Mucosa of rectum (tissue), 2 donors: ENCODE results near the gene DOCK1.

ENCODE experiments used
- H3K27ac ChIP-seq, 2 donors: one replicate each; pipeline ENCODE4 v1.7.0; 2013; ENCODE audit warnings: inconsistent platforms in 2 of 2, low read depth in 2 of 2, low read length in 2 of 2
- H3K27me3 ChIP-seq, 2 donors: one replicate each; pipeline ENCODE4 v1.7.0; 2013; ENCODE audit warnings: low read length in 2 of 2; ENCODE audit not compliant: control insufficient read depth in 2 of 2, insufficient read depth in 2 of 2
- H3K36me3 ChIP-seq, 2 donors: one replicate each; pipeline ENCODE4 v1.7.0; 2013; ENCODE audit warnings: low read length in 2 of 2; ENCODE audit not compliant: control insufficient read depth in 2 of 2, insufficient read depth in 2 of 2
- H3K4me1 ChIP-seq, 2 donors: one replicate each; pipeline ENCODE4 v1.7.0; 2013; ENCODE audit warnings: low read length in 2 of 2, mild to moderate bottlenecking in 1 of 2; ENCODE audit not compliant: control insufficient read depth in 2 of 2, insufficient read depth in 2 of 2
- H3K4me3 ChIP-seq, 2 donors: one replicate each; pipeline ENCODE4 v1.7.0; 2013; ENCODE audit warnings: low read length in 2 of 2
- H3K9ac ChIP-seq, 2 donors: one replicate each; pipeline ENCODE4 v1.7.0; 2013; ENCODE audit warnings: low read length in 2 of 2, low read depth in 1 of 2, mild to moderate bottlenecking in 1 of 2
- H3K9me3 ChIP-seq, 2 donors: one replicate each; pipeline ENCODE4 v1.7.0; 2013; ENCODE audit warnings: low read length in 2 of 2; ENCODE audit not compliant: control insufficient read depth in 2 of 2
- donor health status: healthy.
- donor health status: Normal muscosa, but diverticular disease.

The DOCK1 gene

GRCh38 chr10:127384532-127384931 is 479.3 kb downstream of the DOCK1 start:
- Histone ChIP-seq H3K4me3 (no peak overlapping the region), H3K9me3 (no peaks in the 10 kb centered on the region), H3K36me3 (peaks cover 14 to 18% of the 10 kb centered on the region in 2 donors), H3K4me1 (no peaks in the 10 kb centered on the region), H3K27me3 (no peaks in the 10 kb centered on the region), H3K9ac (no peak overlapping the region), H3K27ac (no peak overlapping the region)

- Histone ChIP-seq H3K9me3 (no peaks in the 10 kb centered on the region), H3K27ac (no peak overlapping the region), H3K27me3 (no peaks in the 10 kb centered on the region), H3K36me3 (peaks cover 14 to 18% of the 10 kb centered on the region in 2 donors), H3K9ac (no peak overlapping the region), H3K4me3 (no peak overlapping the region), H3K4me1 (no peaks in the 10 kb centered on the region)
Measured at GRCh38 chr10:127385066-127385465, 479.8 kb downstream of the DOCK1 start.

- peaks cover 10 to 14% of the 10 kb centered on the region in 2 donors for H3K36me3 ChIP-seq
- H3K27ac ChIP-seq: no peak overlapping the region
- no peaks in the 10 kb centered on the region for H3K27me3 ChIP-seq
- H3K4me3 ChIP-seq: no peak overlapping the region
- no peaks in the 10 kb centered on the region for H3K9me3 ChIP-seq
- no peaks in the 10 kb centered on the region for H3K4me1 ChIP-seq
- no peak overlapping the region for H3K9ac ChIP-seq
Measured at GRCh38 chr10:127386606-127387327, 481.5 kb downstream of the DOCK1 start.

- Histone ChIP-seq H3K9ac (no peak overlapping the region), H3K9me3 (no peaks in the 10 kb centered on the region), H3K4me1 (no peaks in the 10 kb centered on the region), H3K4me3 (no peak overlapping the region), H3K36me3 (peaks cover 0 to 6% of the 10 kb centered on the region in 2 donors), H3K27me3 (no peaks in the 10 kb centered on the region), H3K27ac (no peak overlapping the region)
Measured at GRCh38 chr10:127391875-127392274, 486.6 kb downstream of the DOCK1 start.

GRCh38 chr10:127392351-127393235 is 487.4 kb downstream of the DOCK1 start:
- H3K27ac ChIP-seq: no peak overlapping the region
- no peaks in the 10 kb centered on the region for H3K27me3 ChIP-seq
- no peak overlapping the region for H3K4me3 ChIP-seq
- no peak overlapping the region for H3K9ac ChIP-seq
- H3K4me1 ChIP-seq: no peaks in the 10 kb centered on the region
- no peaks in the 10 kb centered on the region for H3K9me3 ChIP-seq
- peaks cover 2 to 6% of the 10 kb centered on the region in 2 donors for H3K36me3 ChIP-seq

- Histone ChIP-seq H3K4me1 (no peaks in the 10 kb centered on the region), H3K9ac (no peak overlapping the region), H3K4me3 (no peak overlapping the region), H3K27ac (no peak overlapping the region), H3K36me3 (peaks cover 0 to 2% of the 10 kb centered on the region in 2 donors), H3K9me3 (no peaks in the 10 kb centered on the region), H3K27me3 (no peaks in the 10 kb centered on the region)
Measured at GRCh38 chr10:127398140-127398970, 493.1 kb downstream of the DOCK1 start.

GRCh38 chr10:127398971-127399365 is 493.7 kb downstream of the DOCK1 start:
- Histone ChIP-seq H3K36me3 (peaks cover 0 to 2% of the 10 kb centered on the region in 2 donors), H3K4me3 (no peak overlapping the region), H3K9ac (no peak overlapping the region), H3K27me3 (no peaks in the 10 kb centered on the region), H3K9me3 (no peaks in the 10 kb centered on the region), H3K27ac (no peak overlapping the region), H3K4me1 (no peaks in the 10 kb centered on the region)

- Histone ChIP-seq H3K9me3 (no peaks in the 10 kb centered on the region), H3K4me1 (no peaks in the 10 kb centered on the region), H3K27ac (no peak overlapping the region), H3K4me3 (no peak overlapping the region), H3K27me3 (no peaks in the 10 kb centered on the region), H3K9ac (no peak overlapping the region), H3K36me3 (peaks cover 0 to 2% of the 10 kb centered on the region in 2 donors)
Measured at GRCh38 chr10:127399668-127400067, 494.4 kb downstream of the DOCK1 start.

GRCh38 chr10:127400216-127400615 is 495.0 kb downstream of the DOCK1 start:
- Histone ChIP-seq H3K9me3 (no peaks in the 10 kb centered on the region), H3K27me3 (no peaks in the 10 kb centered on the region), H3K4me1 (no peaks in the 10 kb centered on the region), H3K9ac (no peak overlapping the region), H3K36me3 (peaks cover 0 to 2% of the 10 kb centered on the region in 2 donors), H3K27ac (no peak overlapping the region), H3K4me3 (no peak overlapping the region)
